ENCODE measurements around the gene RSPO3.

The RSPO3 gene

GRCh38 chr6:127134136-127134535, 15.7 kb downstream of the RSPO3 start:
- no peak for TF ChIP-seq CTCF (IDR thresholded peaks at IDR 0.05; ENCODE audit: control extremely low read depth, extremely low read depth, low read depth, missing control alignments)
- CTCF ChIA-PET, result interaction anchor here (1.3 to 1.9 kb wide), 4 partner anchors 9 to 19 kb away, joined by 3 to 4 read pairs (median 4); no protein-coding TSS in a partner anchor
- POLR2A ChIA-PET, result no interaction called here
- no peak for DNase-seq (ENCODE audit: extremely low spot score)

- CTCF ChIA-PET, result interaction anchor here (1.7 kb wide), 1 partner anchor 15 kb away, joined by 6 read pairs; no protein-coding TSS in a partner anchor
- no peak for DNase-seq (ENCODE audit: extremely low spot score)
- no peak for TF ChIP-seq CTCF (IDR thresholded peaks at IDR 0.05; ENCODE audit: control extremely low read depth, extremely low read depth, low read depth, missing control alignments)
- POLR2A ChIA-PET, result no interaction called here
Observed at GRCh38 chr6:127136786-127137185, 18.3 kb downstream of the RSPO3 start.

GRCh38 chr6:127146932-127147331, 28.5 kb downstream of the RSPO3 start:
- TF ChIP-seq CTCF (IDR thresholded peaks at IDR 0.05; ENCODE audit: control extremely low read depth, extremely low read depth, low read depth, missing control alignments), result no peak
- POLR2A ChIA-PET, result no interaction called here
- CTCF ChIA-PET, result interaction anchor here (1.0 kb wide), 1 partner anchor 27 kb away, joined by 4 read pairs; no protein-coding TSS in a partner anchor
- no peak for DNase-seq (ENCODE audit: extremely low spot score)

- no peak for DNase-seq (ENCODE audit: extremely low spot score)
- CTCF ChIA-PET, result interaction anchor here (1.0 kb wide), 1 partner anchor 27 kb away, joined by 4 read pairs; no protein-coding TSS in a partner anchor
- POLR2A ChIA-PET, result no interaction called here
Observed at GRCh38 chr6:127147534-127147933, 29.1 kb downstream of the RSPO3 start.

GRCh38 chr6:127148511-127148910, 30.0 kb downstream of the RSPO3 start:
- no peak for DNase-seq (ENCODE audit: extremely low spot score)
- CTCF ChIA-PET, result no interaction called here
- TF ChIP-seq CTCF (IDR thresholded peaks at IDR 0.05; ENCODE audit: control extremely low read depth, extremely low read depth, low read depth, missing control alignments), result no peak
- POLR2A ChIA-PET, result no interaction called here

More at GRCh38 chr6:127147534-127147933, 29.1 kb downstream of the RSPO3 start:
- TF ChIP-seq CTCF (IDR thresholded peaks at IDR 0.05; ENCODE audit: control extremely low read depth, extremely low read depth, low read depth, missing control alignments), result no peak

- ChIA-PET CTCF (no interaction called here), POLR2A (no interaction called here)
- TF ChIP-seq CTCF (IDR thresholded peaks at IDR 0.05; ENCODE audit: control extremely low read depth, extremely low read depth, low read depth, missing control alignments), result no peak
- no peak for DNase-seq (ENCODE audit: extremely low spot score)
Observed at GRCh38 chr6:127154509-127154908, 36.0 kb downstream of the RSPO3 start.

GRCh38 chr6:127160484-127160883, 42.0 kb downstream of the RSPO3 start:
- no peak for TF ChIP-seq CTCF (IDR thresholded peaks at IDR 0.05; ENCODE audit: control extremely low read depth, extremely low read depth, low read depth, missing control alignments)
- POLR2A ChIA-PET, result no interaction called here
- CTCF ChIA-PET, result no interaction called here
- no peak for DNase-seq (ENCODE audit: extremely low spot score)

Measured in GM10248 (cell line).